BJ (cell line): ENCODE measurements around the gene BEST2. TPM values are rescaled to one million over a fixed set of nuclear protein-coding genes. Genes with fewer than 3 reads are reported as not detected.

Experiments used
- CTCF ChIA-PET: fragments of 350-600 bp; formaldehyde crosslinking; extraction: SDS; loops from one replicate; lab custom pipeline; 2021; ENCODE audit warnings: antibody characterized with exemption, inconsistent platforms; lab: Yijun Ruan, JAX
- POLR2A ChIA-PET: fragments of 300-600 bp; sonication (Branson Sonifier 250); formaldehyde crosslinking; extraction: SDS; loops from one replicate; lab custom pipeline; 2021; ENCODE audit warnings: antibody characterized with exemption; lab: Charles Lee
- DNase-seq: peaks from one replicate; pipeline ENCODE4 v3.0.0-alpha.2; 2011; ENCODE audit warnings: low read depth
- H3K27me3 ChIP-seq: 2 replicates; pipeline ENCODE4 v1.6.0; 2011; ENCODE audit warnings: low read length; ENCODE audit not compliant: control insufficient read depth, insufficient read depth
- H3K36me3 ChIP-seq: 2 replicates; pipeline ENCODE4 v1.5.1; 2011; ENCODE audit warnings: low read length; ENCODE audit not compliant: control insufficient read depth, insufficient read depth
- H3K4me3 ChIP-seq: 2 replicates; pipeline ENCODE4 v1.5.1; 2011; ENCODE audit warnings: low read depth, mild to moderate bottlenecking, control low read depth, low read length
- polyA plus RNA-seq: library from polyadenylated mRNA; depleted of rRNA; stranded (reverse); fragments of >200 nt; gene quantifications from 2 replicates; pipeline ENCODE4 v1.2.3, GENCODE V29; 2011
- TF ChIP-seq, protein P1 (sequence below): IDR thresholded peaks from 2 replicates; pipeline ENCODE4 v1.5.1; 2011; ENCODE audit warnings: low read depth, mild to moderate bottlenecking, control low read depth, inconsistent platforms, low read length, moderate library complexity; ENCODE audit not compliant: insufficient read depth

BEST2 gene
- polyA plus RNA-seq, 1 experiment = not detected

DNA sequence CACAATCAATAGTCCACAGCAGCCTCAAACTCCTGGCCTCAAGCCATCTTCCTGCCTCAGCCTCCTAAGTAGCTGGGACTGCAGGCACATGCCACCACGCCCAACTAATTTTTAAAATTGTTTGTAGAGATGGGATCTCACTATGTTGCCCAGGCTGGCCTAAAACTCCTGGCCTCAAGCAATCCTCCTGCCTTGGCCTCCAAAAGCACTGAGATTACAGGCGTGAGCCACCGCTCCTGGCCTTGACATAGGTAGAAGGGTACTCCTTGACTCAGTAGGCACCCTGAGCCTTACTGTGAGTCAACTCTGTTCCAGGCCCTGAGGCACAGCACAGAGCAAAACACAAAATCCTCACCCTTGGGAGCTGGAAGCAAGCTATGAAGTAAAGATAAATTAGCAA, 35.7 kb upstream of the BEST2 start:
- CTCF ChIA-PET = interaction anchor here (0.8 to 3.7 kb wide), 4 partner anchors 21 to 131 kb away, joined by 3 to 22 read pairs (median 6); partner anchors contain the start of gene GET3
- H3K4me3 ChIP-seq = no peak overlapping the region
- H3K27me3 ChIP-seq = no peaks in the 10 kb centered on the region
- no peak for DNase-seq
- H3K36me3 ChIP-seq = peaks cover 43% of the 10 kb centered on the region
- POLR2A ChIA-PET = no interaction called here
- TF ChIP-seq, protein P1, sequence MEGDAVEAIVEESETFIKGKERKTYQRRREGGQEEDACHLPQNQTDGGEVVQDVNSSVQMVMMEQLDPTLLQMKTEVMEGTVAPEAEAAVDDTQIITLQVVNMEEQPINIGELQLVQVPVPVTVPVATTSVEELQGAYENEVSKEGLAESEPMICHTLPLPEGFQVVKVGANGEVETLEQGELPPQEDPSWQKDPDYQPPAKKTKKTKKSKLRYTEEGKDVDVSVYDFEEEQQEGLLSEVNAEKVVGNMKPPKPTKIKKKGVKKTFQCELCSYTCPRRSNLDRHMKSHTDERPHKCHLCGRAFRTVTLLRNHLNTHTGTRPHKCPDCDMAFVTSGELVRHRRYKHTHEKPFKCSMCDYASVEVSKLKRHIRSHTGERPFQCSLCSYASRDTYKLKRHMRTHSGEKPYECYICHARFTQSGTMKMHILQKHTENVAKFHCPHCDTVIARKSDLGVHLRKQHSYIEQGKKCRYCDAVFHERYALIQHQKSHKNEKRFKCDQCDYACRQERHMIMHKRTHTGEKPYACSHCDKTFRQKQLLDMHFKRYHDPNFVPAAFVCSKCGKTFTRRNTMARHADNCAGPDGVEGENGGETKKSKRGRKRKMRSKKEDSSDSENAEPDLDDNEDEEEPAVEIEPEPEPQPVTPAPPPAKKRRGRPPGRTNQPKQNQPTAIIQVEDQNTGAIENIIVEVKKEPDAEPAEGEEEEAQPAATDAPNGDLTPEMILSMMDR = no peak

DNA sequence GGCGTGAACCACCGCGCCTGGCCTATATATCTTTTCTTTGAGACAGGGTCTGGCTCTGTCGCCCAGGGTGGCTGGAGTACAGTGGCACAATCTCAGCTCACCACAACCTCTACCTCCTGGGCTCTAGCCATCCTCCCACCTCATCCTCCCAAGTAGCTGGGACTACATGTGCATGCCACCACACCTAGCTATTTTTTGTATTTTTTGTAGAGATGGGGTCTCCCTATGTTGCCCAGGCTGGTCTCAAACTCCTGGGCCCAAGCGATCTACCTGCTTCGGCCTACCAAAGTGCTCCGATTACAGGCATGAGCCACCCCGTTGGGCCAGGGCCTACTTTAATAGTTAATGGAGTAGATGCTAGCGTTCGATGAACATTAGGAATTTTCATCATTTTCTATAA, 31.3 kb upstream of the BEST2 start:
- DNase-seq = no peak
- ChIA-PET POLR2A (no interaction called here), CTCF (interaction anchor here (1.2 to 4.8 kb wide), 4 partner anchors 37 to 128 kb away, joined by 4 to 21 read pairs (median 13); no protein-coding TSS in a partner anchor)
- Histone ChIP-seq H3K4me3 (peak overlapping the region; percentile 67), H3K36me3 (peaks cover 17% of the 10 kb centered on the region), H3K27me3 (no peaks in the 10 kb centered on the region)
- TF ChIP-seq, protein P1 = no peak

DNA sequence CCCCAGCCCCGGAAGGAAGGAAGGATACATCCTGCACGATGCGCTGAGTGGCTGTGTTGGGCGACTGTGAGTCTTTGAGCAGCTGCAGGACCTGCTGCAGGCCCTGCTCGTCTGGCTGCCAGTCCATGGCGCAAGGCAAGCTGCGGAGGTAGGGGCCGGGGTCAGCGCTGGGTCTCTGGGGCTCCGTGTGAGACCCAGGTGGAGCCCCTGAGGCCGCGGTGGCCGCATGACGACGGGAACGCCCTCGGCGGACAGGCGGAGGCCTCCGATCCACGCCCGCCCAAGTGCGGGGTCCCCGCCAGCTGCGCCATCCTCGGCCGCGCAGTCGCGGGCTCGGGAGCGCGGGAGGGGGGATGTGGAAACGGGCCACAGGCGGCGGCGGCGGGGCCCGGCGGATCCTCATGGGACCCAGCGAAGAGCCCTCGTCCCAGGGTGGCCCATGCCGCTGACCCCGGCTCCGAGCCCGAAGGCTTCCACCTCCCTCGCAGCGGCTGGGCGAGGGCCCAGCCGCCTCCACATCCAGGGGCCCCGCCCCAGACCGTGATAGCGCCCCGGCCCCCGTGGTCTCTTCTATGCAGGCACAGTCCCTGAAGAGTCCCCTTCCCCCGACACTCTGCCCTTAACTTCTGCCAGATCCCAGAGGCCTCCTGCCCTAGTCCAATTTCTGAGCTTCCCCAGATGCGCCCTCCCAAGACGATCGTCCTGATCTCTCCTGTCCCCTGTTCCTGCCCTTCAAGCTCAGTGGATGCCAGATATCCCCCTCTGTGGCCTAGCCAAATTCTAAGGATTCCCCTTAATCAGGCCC, 30.5 kb upstream of the BEST2 start:
- TF ChIP-seq, protein P1 = no peak
- CTCF ChIA-PET = interaction anchor here (0.6 to 4.8 kb wide), 10 partner anchors 10 to 127 kb away, joined by 3 to 21 read pairs (median 4); no protein-coding TSS in a partner anchor
- H3K4me3 ChIP-seq = peak overlapping the region; percentile 67
- H3K36me3 ChIP-seq = peaks cover 13% of the 10 kb centered on the region
- no peak for DNase-seq
- POLR2A ChIA-PET = no interaction called here
- no peaks in the 10 kb centered on the region for H3K27me3 ChIP-seq

DNA sequence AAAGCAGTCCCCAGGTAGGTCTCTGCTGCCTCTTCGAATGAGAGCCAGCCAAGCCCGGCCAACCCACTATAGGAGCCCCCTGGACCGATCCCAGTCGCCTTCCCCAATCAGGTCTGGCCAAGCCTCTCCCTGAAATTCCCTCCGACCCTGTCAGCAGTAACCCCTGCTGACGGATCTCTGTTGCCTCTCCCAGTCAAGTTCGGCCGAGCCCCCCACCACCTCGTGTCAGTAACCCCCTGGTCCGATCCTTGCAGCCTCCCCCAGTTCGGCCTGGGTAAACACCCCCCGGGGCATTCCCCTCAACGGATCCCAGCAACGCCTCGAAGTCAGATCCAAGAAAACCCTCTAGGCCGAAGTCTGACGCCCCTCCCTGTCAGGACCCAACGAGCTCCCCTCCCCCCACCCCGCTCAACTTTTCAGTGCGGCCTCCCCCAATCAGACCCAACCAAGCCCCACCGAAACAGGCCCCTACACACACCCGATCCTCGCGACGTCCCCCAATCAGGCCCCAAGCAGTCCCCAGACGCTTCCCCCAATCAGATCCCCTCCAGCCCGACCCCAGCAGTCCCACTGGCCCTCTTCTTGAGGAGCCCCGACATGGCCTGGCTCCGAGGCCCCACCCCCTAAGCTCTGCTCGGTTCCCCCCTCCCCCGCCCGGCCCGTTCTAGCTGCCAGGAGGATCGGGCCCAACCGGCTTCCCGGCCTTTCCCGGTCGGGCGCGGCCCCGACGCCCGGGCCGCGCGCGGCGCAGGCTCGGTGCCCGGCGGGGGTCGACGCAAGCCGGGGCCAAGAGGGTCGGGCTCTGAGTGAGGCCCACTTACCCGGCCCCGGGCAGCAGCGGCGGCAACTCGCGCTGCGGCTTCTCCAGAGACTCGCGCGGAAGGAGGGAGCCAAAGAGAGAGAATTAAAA, 29.7 kb upstream of the BEST2 start:
- H3K27me3 ChIP-seq = no peaks in the 10 kb centered on the region
- CTCF ChIA-PET = interaction anchor here (0.6 to 4.8 kb wide), 12 partner anchors 11 to 126 kb away, joined by 3 to 21 read pairs (median 4); partner anchors contain the start of gene TRIR

More for the DNA sequence above, 29.7 kb upstream of the BEST2 start:
- DNase-seq = no peak
- TF ChIP-seq, protein P1 = no peak
- peak overlapping the region; percentile 67 for H3K4me3 ChIP-seq
- POLR2A ChIA-PET = interaction anchor here (0.7 kb wide), 1 partner anchor 1066 kb away, joined by 15 read pairs; no protein-coding TSS in a partner anchor
- H3K36me3 ChIP-seq = peaks cover 9% of the 10 kb centered on the region
